ENCODE data around the gene KCTD10. TPM values are rescaled to one million over a fixed set of nuclear protein-coding genes. Genes with fewer than 3 reads are reported as not detected.

Gene KCTD10
- total RNA-seq, 1 donor from 2014 or later, result 128 TPM

DNA sequence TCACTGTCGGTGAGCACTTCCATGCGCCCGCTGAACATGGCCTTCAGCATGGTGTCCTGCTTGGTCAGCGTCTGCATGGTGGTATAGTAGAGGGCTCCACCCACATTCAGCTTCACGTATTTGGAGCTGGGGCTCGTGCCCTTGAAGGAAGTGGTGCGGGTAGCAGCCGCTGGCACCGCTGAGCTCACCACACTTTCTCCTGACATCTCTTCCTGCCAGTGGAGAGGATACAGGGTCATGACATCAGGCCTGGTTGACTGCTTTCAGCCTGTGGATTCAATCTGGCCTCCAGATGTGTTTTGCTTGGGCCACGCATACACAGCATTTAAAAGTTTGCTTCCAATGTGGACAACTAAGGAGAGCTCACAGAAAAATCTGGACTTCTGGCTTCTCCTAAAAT lies 7.6 kb downstream of the KCTD10 start:
- H3K4me3 Mint-ChIP-seq (ENCODE audit: unreplicated experiment), result no peak overlapping the region
- TF ChIP-seq, protein P1, sequence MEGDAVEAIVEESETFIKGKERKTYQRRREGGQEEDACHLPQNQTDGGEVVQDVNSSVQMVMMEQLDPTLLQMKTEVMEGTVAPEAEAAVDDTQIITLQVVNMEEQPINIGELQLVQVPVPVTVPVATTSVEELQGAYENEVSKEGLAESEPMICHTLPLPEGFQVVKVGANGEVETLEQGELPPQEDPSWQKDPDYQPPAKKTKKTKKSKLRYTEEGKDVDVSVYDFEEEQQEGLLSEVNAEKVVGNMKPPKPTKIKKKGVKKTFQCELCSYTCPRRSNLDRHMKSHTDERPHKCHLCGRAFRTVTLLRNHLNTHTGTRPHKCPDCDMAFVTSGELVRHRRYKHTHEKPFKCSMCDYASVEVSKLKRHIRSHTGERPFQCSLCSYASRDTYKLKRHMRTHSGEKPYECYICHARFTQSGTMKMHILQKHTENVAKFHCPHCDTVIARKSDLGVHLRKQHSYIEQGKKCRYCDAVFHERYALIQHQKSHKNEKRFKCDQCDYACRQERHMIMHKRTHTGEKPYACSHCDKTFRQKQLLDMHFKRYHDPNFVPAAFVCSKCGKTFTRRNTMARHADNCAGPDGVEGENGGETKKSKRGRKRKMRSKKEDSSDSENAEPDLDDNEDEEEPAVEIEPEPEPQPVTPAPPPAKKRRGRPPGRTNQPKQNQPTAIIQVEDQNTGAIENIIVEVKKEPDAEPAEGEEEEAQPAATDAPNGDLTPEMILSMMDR (IDR thresholded peaks at IDR 0.05; ENCODE audit: unreplicated experiment), result no peak
- H3K27me3 Mint-ChIP-seq (ENCODE audit: unreplicated experiment), result peaks cover 5% of the 10 kb centered on the region
- H3K27ac Mint-ChIP-seq (ENCODE audit: unreplicated experiment), result no peak overlapping the region
- H3K36me3 Mint-ChIP-seq (ENCODE audit: low read depth, unreplicated experiment), result peaks cover 51% of the 10 kb centered on the region
- DNase-seq (ENCODE audit: low spot score), result no peak
- H3K9me3 Mint-ChIP-seq (ENCODE audit: unreplicated experiment), result no peaks in the 10 kb centered on the region
- H3K4me1 Mint-ChIP-seq (ENCODE audit: unreplicated experiment), result peaks cover 66% of the 10 kb centered on the region

DNA sequence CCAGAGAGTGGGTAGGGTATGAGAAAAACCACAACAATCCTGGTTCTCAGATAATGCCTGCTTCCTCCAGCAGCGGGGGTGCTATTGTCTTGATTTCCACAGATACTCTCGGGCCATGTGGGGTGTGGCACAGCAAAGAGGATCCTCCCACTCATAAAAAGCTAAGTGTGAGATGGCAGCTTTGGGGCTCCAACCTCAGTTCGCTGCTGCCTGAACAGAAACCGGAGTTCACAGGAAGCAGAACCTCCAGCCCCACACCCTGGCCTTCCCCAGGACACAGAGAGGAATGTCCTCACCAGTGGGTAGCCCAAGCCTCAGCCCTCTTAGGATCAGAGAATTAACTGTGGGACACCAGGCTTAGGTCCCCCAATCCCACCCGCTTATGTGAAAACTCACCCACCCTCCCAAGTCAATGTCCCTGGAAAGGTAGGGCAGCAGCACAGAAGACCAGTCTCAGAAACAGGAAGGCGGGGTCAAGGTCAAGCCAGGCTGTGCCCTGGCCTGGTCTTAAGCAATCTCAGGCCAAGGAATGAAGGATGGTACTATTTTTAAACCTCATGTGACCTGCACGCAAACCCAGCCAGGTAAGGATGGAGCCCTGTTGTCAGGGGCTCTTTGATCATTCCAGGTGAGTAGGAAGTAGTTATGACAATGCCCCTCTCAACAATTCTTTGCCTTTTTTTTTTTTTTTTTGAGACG lies 9.0 kb downstream of the KCTD10 start:
- peaks cover 56% of the 10 kb centered on the region for H3K36me3 Mint-ChIP-seq (ENCODE audit: low read depth, unreplicated experiment)
- peaks cover 75% of the 10 kb centered on the region for H3K4me1 Mint-ChIP-seq (ENCODE audit: unreplicated experiment)

GRCh38 chr12:109466821-109467220 lies 10.3 kb downstream of the KCTD10 start:
- H3K9me3 Mint-ChIP-seq (ENCODE audit: unreplicated experiment), result no peaks in the 10 kb centered on the region
- no peak for DNase-seq (ENCODE audit: low spot score)
- no peak overlapping the region for H3K27ac Mint-ChIP-seq (ENCODE audit: unreplicated experiment)
- H3K27me3 Mint-ChIP-seq (ENCODE audit: unreplicated experiment), result peaks cover 6% of the 10 kb centered on the region
- H3K4me3 Mint-ChIP-seq (ENCODE audit: unreplicated experiment), result no peak overlapping the region
- H3K4me1 Mint-ChIP-seq (ENCODE audit: unreplicated experiment), result peaks cover 85% of the 10 kb centered on the region
- peaks cover 56% of the 10 kb centered on the region for H3K36me3 Mint-ChIP-seq (ENCODE audit: low read depth, unreplicated experiment)
- TF ChIP-seq, protein P1 (IDR thresholded peaks at IDR 0.05; ENCODE audit: unreplicated experiment), result no peak

More for the DNA sequence above, 9.0 kb downstream of the KCTD10 start:
- no peaks in the 10 kb centered on the region for H3K9me3 Mint-ChIP-seq (ENCODE audit: unreplicated experiment)
- TF ChIP-seq, protein P1 (IDR thresholded peaks at IDR 0.05; ENCODE audit: unreplicated experiment), result no peak
- peak overlapping the region; percentile 90 for H3K27ac Mint-ChIP-seq (ENCODE audit: unreplicated experiment)
- no peak for DNase-seq (ENCODE audit: low spot score)
- peaks cover 5% of the 10 kb centered on the region for H3K27me3 Mint-ChIP-seq (ENCODE audit: unreplicated experiment)
- H3K4me3 Mint-ChIP-seq (ENCODE audit: unreplicated experiment), result peak overlapping the region; percentile 47

GRCh38 chr12:109466305-109466704 lies 10.8 kb downstream of the KCTD10 start:
- Mint-ChIP-seq H3K4me1 (ENCODE audit: unreplicated experiment) (peaks cover 90% of the 10 kb centered on the region), H3K27ac (ENCODE audit: unreplicated experiment) (no peak overlapping the region)

More at GRCh38 chr12:109466305-109466704, 10.8 kb downstream of the KCTD10 start:
- DNase-seq (ENCODE audit: low spot score), result no peak
- Mint-ChIP-seq H3K27me3 (ENCODE audit: unreplicated experiment) (peaks cover 6% of the 10 kb centered on the region), H3K4me3 (ENCODE audit: unreplicated experiment) (no peak overlapping the region), H3K9me3 (ENCODE audit: unreplicated experiment) (no peaks in the 10 kb centered on the region), H3K36me3 (ENCODE audit: low read depth, unreplicated experiment) (peaks cover 58% of the 10 kb centered on the region)
- TF ChIP-seq, protein P1 (IDR thresholded peaks at IDR 0.05; ENCODE audit: unreplicated experiment), result no peak

Measured in endothelial cell (in vitro differentiated cells).